ENCODE measurements around the gene WDSUB1. TPM values are rescaled to one million over a fixed set of nuclear protein-coding genes. Genes with fewer than 3 reads are reported as not detected.

The WDSUB1 gene
- total and polyA plus RNA-seq, 8 donors: 3.5 to 8.2 (median 5.6) TPM

DNA sequence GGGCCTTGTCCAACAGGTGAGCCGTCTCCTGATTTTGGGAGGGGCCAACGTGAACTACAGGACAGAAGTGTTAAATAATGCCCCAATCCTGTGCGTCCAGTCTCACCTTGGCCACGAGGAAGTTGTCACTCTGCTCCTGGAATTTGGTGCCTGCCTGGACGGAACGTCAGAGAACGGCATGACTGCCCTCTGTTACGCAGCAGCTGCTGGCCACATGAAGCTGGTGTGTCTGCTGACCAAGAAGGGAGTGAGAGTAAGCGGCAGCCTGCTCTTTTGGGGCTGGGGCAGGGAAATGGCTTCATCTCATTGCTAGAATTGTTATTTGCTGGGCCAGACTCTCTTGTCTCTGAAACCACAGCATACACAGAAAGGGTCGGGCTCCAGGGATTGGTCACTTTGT is 92.3 kb downstream of the WDSUB1 start:
- intact Hi-C loops (cut with DNase I): no loop called here

DNA sequence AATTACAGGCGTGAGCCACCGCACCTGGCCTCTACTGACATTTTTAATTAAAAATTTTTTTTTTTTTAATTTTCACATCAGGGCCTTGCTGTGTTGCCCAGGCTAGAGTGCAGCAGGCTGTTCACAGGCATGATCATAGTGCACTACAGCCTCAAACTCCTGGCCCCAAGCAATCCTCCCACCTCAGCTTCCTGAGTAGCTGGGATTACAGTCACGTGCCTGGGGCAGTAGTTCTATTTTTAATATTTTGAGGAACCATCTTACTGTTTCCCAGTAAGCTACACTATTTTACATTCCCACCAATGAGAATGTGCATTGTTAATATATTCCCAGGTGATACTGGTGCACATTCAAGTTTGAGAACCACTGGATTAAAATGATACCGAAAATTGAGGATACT is 92.7 kb downstream of the WDSUB1 start:
- Histone ChIP-seq H3K27me3 (no peaks in the 10 kb centered on the region), H3K4me3 (no peak overlapping the region), H3K4me1 (no peaks in the 10 kb centered on the region), H3K27ac (no peak overlapping the region), H3K36me3 (peaks cover 0 to 23% (median 3%) of the 10 kb centered on the region in 3 donors), H3K9me3 (no peaks in the 10 kb centered on the region)
- ATAC-seq: no peak
- intact Hi-C loops (cut with DNase I): no loop called here
- 96 to 97% methylated on average over 4 of the region's 4 CpGs for WGBS, 2 donors
- DNase-seq: no peak
- no peak for FAIRE-seq
- TF ChIP-seq, protein P1, sequence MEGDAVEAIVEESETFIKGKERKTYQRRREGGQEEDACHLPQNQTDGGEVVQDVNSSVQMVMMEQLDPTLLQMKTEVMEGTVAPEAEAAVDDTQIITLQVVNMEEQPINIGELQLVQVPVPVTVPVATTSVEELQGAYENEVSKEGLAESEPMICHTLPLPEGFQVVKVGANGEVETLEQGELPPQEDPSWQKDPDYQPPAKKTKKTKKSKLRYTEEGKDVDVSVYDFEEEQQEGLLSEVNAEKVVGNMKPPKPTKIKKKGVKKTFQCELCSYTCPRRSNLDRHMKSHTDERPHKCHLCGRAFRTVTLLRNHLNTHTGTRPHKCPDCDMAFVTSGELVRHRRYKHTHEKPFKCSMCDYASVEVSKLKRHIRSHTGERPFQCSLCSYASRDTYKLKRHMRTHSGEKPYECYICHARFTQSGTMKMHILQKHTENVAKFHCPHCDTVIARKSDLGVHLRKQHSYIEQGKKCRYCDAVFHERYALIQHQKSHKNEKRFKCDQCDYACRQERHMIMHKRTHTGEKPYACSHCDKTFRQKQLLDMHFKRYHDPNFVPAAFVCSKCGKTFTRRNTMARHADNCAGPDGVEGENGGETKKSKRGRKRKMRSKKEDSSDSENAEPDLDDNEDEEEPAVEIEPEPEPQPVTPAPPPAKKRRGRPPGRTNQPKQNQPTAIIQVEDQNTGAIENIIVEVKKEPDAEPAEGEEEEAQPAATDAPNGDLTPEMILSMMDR (IDR thresholded peaks at IDR 0.05): no peak

More for the DNA sequence above, 92.3 kb downstream of the WDSUB1 start:
- H3K27me3 ChIP-seq: no peaks in the 10 kb centered on the region
- ATAC-seq (no peak), DNase-seq (no peak), FAIRE-seq (no peak)
- H3K4me1 ChIP-seq: no peaks in the 10 kb centered on the region
- H3K36me3 ChIP-seq: peaks cover 0 to 23% (median 3%) of the 10 kb centered on the region in 3 donors
- TF ChIP-seq, protein P1 (IDR thresholded peaks at IDR 0.05): no peak
- WGBS, 2 donors: 92 to 95% methylated on average over 10 of the region's 10 CpGs
- H3K27ac ChIP-seq: no peak overlapping the region
- no peaks in the 10 kb centered on the region for H3K9me3 ChIP-seq
- H3K4me3 ChIP-seq: no peak overlapping the region

DNA sequence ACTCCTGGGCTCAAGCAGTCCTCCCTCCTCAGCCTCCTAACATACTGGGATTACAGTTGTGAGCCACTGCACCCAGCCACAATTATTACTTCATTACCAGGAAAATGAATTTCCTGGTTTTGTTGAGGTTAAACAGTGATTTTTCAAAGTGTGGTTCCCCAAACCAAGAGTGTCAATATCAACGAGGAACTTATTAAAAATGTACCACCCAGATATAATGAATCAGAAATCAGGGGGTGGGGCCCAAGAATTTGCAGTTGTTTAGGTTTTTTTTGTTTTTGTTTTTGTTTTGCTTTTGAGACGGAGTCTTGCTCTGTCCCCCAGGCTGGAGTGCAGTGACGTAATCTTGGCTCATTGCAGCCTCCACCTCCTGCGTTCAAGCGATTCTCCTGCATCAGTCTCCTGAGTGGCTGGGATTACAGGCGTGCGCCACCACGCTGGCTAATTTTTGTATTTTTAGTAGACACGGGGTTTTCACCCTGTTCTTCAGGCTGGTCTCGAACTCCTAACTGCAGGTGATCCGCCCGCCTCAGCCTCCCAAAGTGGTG is 94.1 kb downstream of the WDSUB1 start:
- TF ChIP-seq, protein P1 (IDR thresholded peaks at IDR 0.05): no peak
- intact Hi-C loops (cut with DNase I): no loop called here
- DNase-seq: no peak

DNA sequence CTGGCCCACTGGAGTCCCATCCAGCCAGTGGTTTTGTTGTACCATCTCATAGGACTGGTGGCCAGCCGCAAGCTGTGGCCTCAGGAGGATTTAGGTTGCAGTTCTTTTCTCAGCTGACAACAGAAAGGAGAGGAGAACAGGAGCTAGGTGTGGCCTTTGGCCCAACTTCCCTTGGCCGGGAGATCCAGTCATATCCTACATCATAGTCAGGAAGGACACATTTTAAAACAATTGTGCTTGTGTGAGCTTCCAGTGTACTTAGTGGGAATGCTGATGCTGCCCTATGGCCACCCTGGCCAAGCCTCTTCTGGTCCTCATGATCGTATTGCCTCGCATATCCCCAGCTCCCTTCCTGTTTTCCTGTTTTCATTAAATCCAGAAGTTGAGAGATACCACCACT is 98.1 kb downstream of the WDSUB1 start:
- intact Hi-C loops (cut with DNase I): no loop called here
- no peaks in the 10 kb centered on the region for H3K4me1 ChIP-seq
- no peak overlapping the region for H3K27ac ChIP-seq
- peaks cover 0 to 13% (median 0%) of the 10 kb centered on the region in 3 donors for H3K36me3 ChIP-seq
- H3K4me3 ChIP-seq: no peak overlapping the region
- TF ChIP-seq, protein P1 (IDR thresholded peaks at IDR 0.05): no peak
- DNase-seq: no peak
- H3K9me3 ChIP-seq: no peaks in the 10 kb centered on the region
- H3K27me3 ChIP-seq: no peaks in the 10 kb centered on the region
- 89 to 91% methylated on average over 4 of the region's 4 CpGs for WGBS, 2 donors
- FAIRE-seq: no peak
- ATAC-seq: no peak

More for the DNA sequence above, 94.1 kb downstream of the WDSUB1 start:
- Histone ChIP-seq H3K27ac (no peak overlapping the region), H3K9me3 (no peaks in the 10 kb centered on the region), H3K27me3 (no peaks in the 10 kb centered on the region), H3K36me3 (peaks cover 0 to 14% (median 3%) of the 10 kb centered on the region in 3 donors), H3K4me1 (no peaks in the 10 kb centered on the region), H3K4me3 (no peak overlapping the region)
- 94% methylated on average over 12 of the region's 12 CpGs for WGBS, 2 donors
- no peak for ATAC-seq
- no peak for FAIRE-seq

DNA sequence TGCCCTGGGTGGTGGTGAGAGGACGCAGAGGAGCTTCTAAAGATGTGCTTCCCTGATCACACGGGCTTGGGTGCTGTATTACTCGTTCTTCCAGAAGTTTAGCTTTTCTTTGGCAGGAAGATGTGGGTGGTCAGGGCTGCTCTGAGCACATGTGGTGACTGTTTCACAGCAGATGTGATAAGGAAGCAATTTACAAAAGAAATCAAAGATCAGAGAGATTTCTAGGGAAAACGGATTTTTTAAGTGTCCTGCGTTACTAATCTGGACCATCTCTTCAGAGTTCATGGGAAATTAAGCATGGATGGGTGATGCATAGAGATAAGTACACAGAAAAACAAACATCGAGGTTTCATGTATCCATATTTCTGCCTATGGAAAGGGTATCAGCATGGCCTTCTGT is 99.4 kb downstream of the WDSUB1 start:
- Histone ChIP-seq H3K4me3 (no peak overlapping the region), H3K4me1 (no peaks in the 10 kb centered on the region), H3K9me3 (no peaks in the 10 kb centered on the region), H3K36me3 (peaks cover 0 to 9% (median 0%) of the 10 kb centered on the region in 3 donors), H3K27ac (no peak overlapping the region), H3K27me3 (no peaks in the 10 kb centered on the region)
- TF ChIP-seq, protein P1 (IDR thresholded peaks at IDR 0.05): no peak
- WGBS, 2 donors: 63 to 68% methylated on average over 6 of the region's 6 CpGs
- intact Hi-C loops (cut with DNase I): no loop called here
- ATAC-seq: no peak
- no peak for DNase-seq
- FAIRE-seq: no peak

All from pancreas (tissue), 10 donors.